ENCODE measurements around the gene FRY. TPM values are rescaled to one million over a fixed set of nuclear protein-coding genes. Genes with fewer than 3 reads are reported as not detected.
"Not testable (repeated sequence)": the region's sequence is repeated elsewhere in the genome, so short reads cannot be mapped to it uniquely, and the experiment has no call there.

FRY gene
- total and polyA plus RNA-seq, 8 donors, result 5.6 to 27.9 (median 21.1) TPM

GRCh38 chr13:31986676-31987470 lies 44.7 kb upstream of the FRY start:
- no peak for DNase-seq
- Histone ChIP-seq H3K4me1 (peaks cover 0 to 11% (median 0%) of the 10 kb centered on the region in 3 donors), H3K4me3 (no peak overlapping the region), H3K9me3 (no peaks in the 10 kb centered on the region), H3K27ac (no peak overlapping the region), H3K36me3 (no peaks in the 10 kb centered on the region), H3K27me3 (no peaks in the 10 kb centered on the region)
- TF ChIP-seq, protein P1, sequence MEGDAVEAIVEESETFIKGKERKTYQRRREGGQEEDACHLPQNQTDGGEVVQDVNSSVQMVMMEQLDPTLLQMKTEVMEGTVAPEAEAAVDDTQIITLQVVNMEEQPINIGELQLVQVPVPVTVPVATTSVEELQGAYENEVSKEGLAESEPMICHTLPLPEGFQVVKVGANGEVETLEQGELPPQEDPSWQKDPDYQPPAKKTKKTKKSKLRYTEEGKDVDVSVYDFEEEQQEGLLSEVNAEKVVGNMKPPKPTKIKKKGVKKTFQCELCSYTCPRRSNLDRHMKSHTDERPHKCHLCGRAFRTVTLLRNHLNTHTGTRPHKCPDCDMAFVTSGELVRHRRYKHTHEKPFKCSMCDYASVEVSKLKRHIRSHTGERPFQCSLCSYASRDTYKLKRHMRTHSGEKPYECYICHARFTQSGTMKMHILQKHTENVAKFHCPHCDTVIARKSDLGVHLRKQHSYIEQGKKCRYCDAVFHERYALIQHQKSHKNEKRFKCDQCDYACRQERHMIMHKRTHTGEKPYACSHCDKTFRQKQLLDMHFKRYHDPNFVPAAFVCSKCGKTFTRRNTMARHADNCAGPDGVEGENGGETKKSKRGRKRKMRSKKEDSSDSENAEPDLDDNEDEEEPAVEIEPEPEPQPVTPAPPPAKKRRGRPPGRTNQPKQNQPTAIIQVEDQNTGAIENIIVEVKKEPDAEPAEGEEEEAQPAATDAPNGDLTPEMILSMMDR (IDR thresholded peaks at IDR 0.05), result no peak
- no peak for FAIRE-seq
- 67 to 72% methylated on average over 5 of the region's 5 CpGs for WGBS, 2 donors
- intact Hi-C loops (cut with DNase I), result loop anchor here in 1 of 3 donors (10.0 kb wide), 1 partner anchor 72 kb away; no protein-coding TSS in a partner anchor
- no peak for ATAC-seq

- TF ChIP-seq, protein P1 (IDR thresholded peaks at IDR 0.05), result no peak
- DNase-seq (no peak), FAIRE-seq (no peak), ATAC-seq (peak in 2 of 4 donors; percentile 25 to 48)
- no peaks in the 10 kb centered on the region for H3K27me3 ChIP-seq
- 66 to 74% methylated on average over 2 of the region's 2 CpGs for WGBS, 2 donors
- H3K27ac ChIP-seq, result no peak overlapping the region
- no peak overlapping the region for H3K4me3 ChIP-seq
- intact Hi-C loops (cut with DNase I), result loop anchor here in 1 of 3 donors (10.0 kb wide), 1 partner anchor 73 kb away; no protein-coding TSS in a partner anchor
- no peaks in the 10 kb centered on the region for H3K9me3 ChIP-seq
- H3K4me1 ChIP-seq, result peaks cover 0 to 4% (median 0%) of the 10 kb centered on the region in 3 donors
- H3K36me3 ChIP-seq, result no peaks in the 10 kb centered on the region
Observed at GRCh38 chr13:31987535-31988170, 43.9 kb upstream of the FRY start.

GRCh38 chr13:31994367-31994766 lies 37.2 kb upstream of the FRY start:
- DNase-seq; H3K4me1 ChIP-seq; intact Hi-C loops (cut with DNase I); H3K27me3 ChIP-seq; FAIRE-seq; H3K4me3 ChIP-seq; H3K9me3 ChIP-seq; H3K36me3 ChIP-seq; ATAC-seq; H3K27ac ChIP-seq: not testable (repeated sequence)
- WGBS, 2 donors, result 96 to 97% methylated on average over 6 of the region's 6 CpGs

- TF ChIP-seq, protein P1 (IDR thresholded peaks at IDR 0.05), result no peak
- FAIRE-seq, result no peak
Observed at GRCh38 chr13:31996601-31997000, 35.0 kb upstream of the FRY start.

GRCh38 chr13:31997641-31998040 lies 33.9 kb upstream of the FRY start:
- no peaks in the 10 kb centered on the region for H3K9me3 ChIP-seq
- peaks cover 4 to 8% (median 7%) of the 10 kb centered on the region in 3 donors for H3K4me1 ChIP-seq
- no peak overlapping the region for H3K4me3 ChIP-seq
- no peak for ATAC-seq
- DNase-seq, result no peak
- no peaks in the 10 kb centered on the region for H3K36me3 ChIP-seq
- H3K27ac ChIP-seq, result no peak overlapping the region
- TF ChIP-seq, protein P1 (IDR thresholded peaks at IDR 0.05), result no peak
- WGBS, 2 donors, result 79 to 92% methylated on average over 1 of the region's 1 CpG
- intact Hi-C loops (cut with DNase I), result no loop called here
- no peaks in the 10 kb centered on the region for H3K27me3 ChIP-seq
- no peak for FAIRE-seq

More at GRCh38 chr13:31996601-31997000, 35.0 kb upstream of the FRY start:
- intact Hi-C loops (cut with DNase I), result no loop called here
- Histone ChIP-seq H3K27ac (no peak overlapping the region), H3K9me3 (no peaks in the 10 kb centered on the region), H3K4me3 (no peak overlapping the region), H3K36me3 (no peaks in the 10 kb centered on the region), H3K27me3 (no peaks in the 10 kb centered on the region), H3K4me1 (peaks cover 0 to 7% (median 5%) of the 10 kb centered on the region in 3 donors)
- DNase-seq, result no peak
- WGBS, 2 donors, result 70 to 100% methylated on average over 2 of the region's 2 CpGs
- ATAC-seq, result no peak
